Measurements from ENCODE around the gene INPP4B.

GRCh38 chr4:142858446-142858845 lies 12.3 kb upstream of the INPP4B start:
- TF ChIP-seq EZH2 (IDR thresholded peaks at IDR 0.05; ENCODE audit: low read length, unreplicated experiment): no peak
- no peak for TF ChIP-seq CTCF (conservative IDR thresholded peaks at IDR 0.05; ENCODE audit: low read depth, low read length)
- no peak for TF ChIP-seq EZH2phosphoT487 (IDR thresholded peaks at IDR 0.05; ENCODE audit: borderline replicate concordance, low read length)

Measured in PC-3 (cell line).